B cell (primary cell): ENCODE results near the gene CCDC196. TPM values are rescaled to one million over a fixed set of nuclear protein-coding genes. Genes with fewer than 3 reads are reported as not detected.
"Not testable (repeated sequence)": the region's sequence is repeated elsewhere in the genome, so short reads cannot be mapped to it uniquely, and the experiment has no call there.

Source experiments
- ATAC-seq: fragments of 200-7000 bp; cut with Tn5 transposase; one replicate; pipeline ENCODE4 v1.10.0; 2021; ENCODE audit warnings: low read depth, mild to moderate bottlenecking, moderate number of reproducible peaks, moderate library complexity
- CTCF ChIA-PET: fragments of 350-600 bp; sonication (Branson Sonifier 250); formaldehyde crosslinking; loops from one replicate; lab custom pipeline; 2021; ENCODE audit warnings: antibody characterized with exemption, inconsistent platforms; lab: Charles Lee
- POLR2A ChIA-PET: fragments of 350-600 bp; sonication (Branson Sonifier 250); formaldehyde crosslinking; loops from one replicate; lab custom pipeline; 2021; ENCODE audit warnings: antibody characterized with exemption; lab: Charles Lee
- DNase-seq: peaks from one replicate; pipeline ENCODE4 v3.0.0; 2013
- H2AFZ ChIP-seq: 2 replicates; pipeline ENCODE4 v1.6.1; 2012; ENCODE audit warnings: mild to moderate bottlenecking, low read depth, low read length; ENCODE audit not compliant: insufficient read depth, poor library complexity, severe bottlenecking
- H3K27ac ChIP-seq, 2 donors: 1 replicate in 1 of 2; 2 replicates in 1 of 2; pipeline ENCODE4 v1.5.1; 2012 to 2013; ENCODE audit warnings: low read length in 2 of 2, mild to moderate bottlenecking in 2 of 2, moderate library complexity in 1 of 2
- H3K27me3 ChIP-seq, 4 experiments: fragments of 200-600 bp in 1 of 4; sonication (generic) in 1 of 4; replicated peaks in 1 of 4; 1 replicate in 2 of 4; 2 replicates in 2 of 4; pipeline versions ENCODE4 v1.6.1 to v1.7.0; 2013 to 2016; ENCODE audit warnings: low read length in 3 of 4, mild to moderate bottlenecking in 2 of 4, mixed read lengths in 1 of 4, moderate library complexity in 1 of 4; ENCODE audit not compliant: insufficient read depth in 4 of 4, control insufficient read depth in 3 of 4; ENCODE audit errors: control extremely low read depth in 1 of 4
- H3K36me3 ChIP-seq, 2 experiments: replicated peaks in 1 of 2; 1 replicate in 1 of 2; 2 replicates in 1 of 2; pipeline versions ENCODE4 v1.6.1 to v1.7.1; 2013; ENCODE audit warnings: low read length in 1 of 2; ENCODE audit not compliant: insufficient read depth in 2 of 2, control insufficient read depth in 1 of 2; ENCODE audit errors: control extremely low read depth in 1 of 2, extremely low read depth in 1 of 2
- H3K4me1 ChIP-seq, 2 donors: fragments of 200-600 bp in 1 of 2; sonication (generic) in 1 of 2; 1 replicate in 1 of 2; 2 replicates in 1 of 2; pipeline versions ENCODE4 v1.5.1 to v1.6.1; 2013 to 2017; ENCODE audit warnings: low read length in 2 of 2; ENCODE audit not compliant: control insufficient read depth in 2 of 2, insufficient read depth in 2 of 2
- H3K4me2 ChIP-seq: replicated peaks from 2 replicates; pipeline ENCODE3; 2012; ENCODE audit warnings: mild to moderate bottlenecking, low read depth, low read length; ENCODE audit not compliant: poor library complexity, severe bottlenecking
- H3K4me3 ChIP-seq, 5 experiments: fragments of 200-600 bp in 1 of 5; sonication (generic) in 1 of 5; 1 replicate in 3 of 5; 2 replicates in 2 of 5; pipeline versions ENCODE4 v1.5.1 to v1.7.0; 2011 to 2016; ENCODE audit warnings: low read length in 4 of 5, mild to moderate bottlenecking in 4 of 5, low read depth in 2 of 5, control low read depth in 1 of 5, moderate library complexity in 1 of 5; ENCODE audit not compliant: insufficient read depth in 1 of 5; ENCODE audit errors: control extremely low read depth in 1 of 5, extremely low read depth in 1 of 5
- H3K79me2 ChIP-seq: fragments of 200-600 bp; sonication (generic); one replicate; pipeline ENCODE4 v1.6.0; 2016; ENCODE audit warnings: low read length; ENCODE audit not compliant: control insufficient read depth, insufficient read depth
- H3K9ac ChIP-seq: fragments of 200-600 bp; sonication (generic); 2 replicates; pipeline ENCODE4 v1.6.1; 2017; ENCODE audit warnings: mild to moderate bottlenecking, low read length, moderate library complexity
- H3K9me3 ChIP-seq, 3 donors: one replicate each; pipeline versions ENCODE4 v1.6.1 to v1.7.1; 2013; ENCODE audit warnings: low read length in 2 of 3; ENCODE audit not compliant: control insufficient read depth in 2 of 3, insufficient read depth in 1 of 3; ENCODE audit errors: control extremely low read depth in 1 of 3
- H4K20me1 ChIP-seq: 2 replicates; pipeline ENCODE4 v1.6.0; 2012; ENCODE audit warnings: mild to moderate bottlenecking, low read length; ENCODE audit not compliant: insufficient read depth, control insufficient read depth, poor library complexity, severe bottlenecking
- H3K27ac Mint-ChIP-seq: one replicate; pipeline ENCODE4 v1.8.0; 2021; ENCODE audit warnings: mixed read lengths
- H3K27me3 Mint-ChIP-seq: one replicate; pipeline ENCODE4 v1.8.0; 2021; ENCODE audit warnings: mixed read lengths
- H3K4me1 Mint-ChIP-seq: one replicate; pipeline ENCODE4 v1.8.0; 2021; ENCODE audit warnings: mixed read lengths
- H3K4me3 Mint-ChIP-seq: one replicate; pipeline ENCODE4 v1.8.0; 2021; ENCODE audit warnings: mixed read lengths
- H3K9me3 Mint-ChIP-seq: one replicate; pipeline ENCODE4 v1.8.0; 2022; ENCODE audit warnings: mixed read lengths; ENCODE audit not compliant: insufficient read depth
- EZH2 ChIP-seq: IDR thresholded peaks from 2 replicates; pipeline ENCODE4 v1.6.1; 2012; ENCODE audit warnings: borderline replicate concordance, low read depth, mild to moderate bottlenecking, moderate library complexity, low read length; ENCODE audit not compliant: insufficient read depth, poor library complexity, severe bottlenecking
- WGBS: methylation state at CpG from one replicate; pipeline ENCODE4 v1.1.5; 2013; ENCODE audit warnings: missing lambda C conversion rate; ENCODE audit not compliant: insufficient coverage; 5-methylcytosine and 5-hydroxymethylcytosine counted together
- intact Hi-C: fragments of 100-400 bp; cut with micrococcal nuclease; formaldehyde crosslinking; loops from one replicate; pipeline ENCODE4 v1.10.0; 2022
- polyA plus RNA-seq: library from polyadenylated mRNA; depleted of rRNA; stranded (reverse); fragments of >200 nt; gene quantifications from 2 replicates; pipeline ENCODE4 v1.2.3, GENCODE V29; 2012
- total RNA-seq, 2 donors: library from RNA; stranded (reverse); fragments of 120-200 nt in 1 of 2; gene quantifications; 1 replicate in 1 of 2; 2 replicates in 1 of 2; pipeline versions ENCODE4 v1.2.3 to v1.2.4, GENCODE V29; 2013 to 2022
- TF ChIP-seq, protein P1 (sequence below): fragments of 200-600 bp; IDR thresholded peaks from one replicate; pipeline ENCODE4 v1.8.0; 2022; ENCODE audit warnings: antibody characterized with exemption, mild to moderate bottlenecking

CCDC196 gene
- total and polyA plus RNA-seq, 2 donors (not counting 1 experiment from before 2014, with no cell fraction given), result not detected

- H3K79me2 ChIP-seq, result peaks cover 18% of the 10 kb centered on the region
- no peak for DNase-seq
- H2AFZ ChIP-seq, result no peak overlapping the region
- H3K4me3 Mint-ChIP-seq, result no peak overlapping the region
- WGBS, result 89% methylated on average over 1 of the region's 3 CpGs
- POLR2A ChIA-PET, result no interaction called here
- intact Hi-C loops, result no loop called here
- no peak overlapping the region for H3K27ac Mint-ChIP-seq
- ATAC-seq, result no peak
- H3K4me1 ChIP-seq, result no peaks in the 10 kb centered on the region
- no peak overlapping the region for H3K4me3 ChIP-seq
- no peak overlapping the region for H3K4me2 ChIP-seq
- no peaks in the 10 kb centered on the region for H3K27me3 Mint-ChIP-seq
- peaks cover 0 to 8% (median 0%) of the 10 kb centered on the region in 3 donors for H3K9me3 ChIP-seq
- no peaks in the 10 kb centered on the region for H3K27me3 ChIP-seq
- H3K9ac ChIP-seq, result no peak overlapping the region
- peaks cover 7% of the 10 kb centered on the region for H3K4me1 Mint-ChIP-seq
- H3K9me3 Mint-ChIP-seq, result no peaks in the 10 kb centered on the region
- no peaks in the 10 kb centered on the region for H4K20me1 ChIP-seq
- no peak overlapping the region for H3K27ac ChIP-seq
- TF ChIP-seq, protein P1, sequence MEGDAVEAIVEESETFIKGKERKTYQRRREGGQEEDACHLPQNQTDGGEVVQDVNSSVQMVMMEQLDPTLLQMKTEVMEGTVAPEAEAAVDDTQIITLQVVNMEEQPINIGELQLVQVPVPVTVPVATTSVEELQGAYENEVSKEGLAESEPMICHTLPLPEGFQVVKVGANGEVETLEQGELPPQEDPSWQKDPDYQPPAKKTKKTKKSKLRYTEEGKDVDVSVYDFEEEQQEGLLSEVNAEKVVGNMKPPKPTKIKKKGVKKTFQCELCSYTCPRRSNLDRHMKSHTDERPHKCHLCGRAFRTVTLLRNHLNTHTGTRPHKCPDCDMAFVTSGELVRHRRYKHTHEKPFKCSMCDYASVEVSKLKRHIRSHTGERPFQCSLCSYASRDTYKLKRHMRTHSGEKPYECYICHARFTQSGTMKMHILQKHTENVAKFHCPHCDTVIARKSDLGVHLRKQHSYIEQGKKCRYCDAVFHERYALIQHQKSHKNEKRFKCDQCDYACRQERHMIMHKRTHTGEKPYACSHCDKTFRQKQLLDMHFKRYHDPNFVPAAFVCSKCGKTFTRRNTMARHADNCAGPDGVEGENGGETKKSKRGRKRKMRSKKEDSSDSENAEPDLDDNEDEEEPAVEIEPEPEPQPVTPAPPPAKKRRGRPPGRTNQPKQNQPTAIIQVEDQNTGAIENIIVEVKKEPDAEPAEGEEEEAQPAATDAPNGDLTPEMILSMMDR, result no peak
- TF ChIP-seq EZH2, result no peak
- no peaks in the 10 kb centered on the region for H3K36me3 ChIP-seq
- CTCF ChIA-PET, result no interaction called here
Observed at GRCh38 chr14:66541627-66542026, 55.5 kb downstream of the CCDC196 start.

- Histone ChIP-seq H3K27me3 (no peaks in the 10 kb centered on the region), H3K27ac (no peak overlapping the region), H2AFZ (no peak overlapping the region), H3K79me2 (peaks cover 9% of the 10 kb centered on the region), H4K20me1 (no peaks in the 10 kb centered on the region), H3K4me2 (no peak overlapping the region), H3K4me1 (no peaks in the 10 kb centered on the region), H3K9me3 (peaks cover 0 to 8% (median 0%) of the 10 kb centered on the region in 3 donors), H3K4me3 (no peak overlapping the region), H3K9ac (no peak overlapping the region), H3K36me3 (no peaks in the 10 kb centered on the region)
- TF ChIP-seq EZH2, result no peak
- TF ChIP-seq, protein P1, result no peak
- H3K27ac Mint-ChIP-seq, result no peak overlapping the region
- H3K4me1 Mint-ChIP-seq, result peaks cover 4% of the 10 kb centered on the region
- DNase-seq, result no peak
- no CpG with 5 or more reads among the region's 2 CpGs for WGBS
- ChIA-PET POLR2A (no interaction called here), CTCF (no interaction called here)
- no peaks in the 10 kb centered on the region for H3K9me3 Mint-ChIP-seq
- no peaks in the 10 kb centered on the region for H3K27me3 Mint-ChIP-seq
- no peak overlapping the region for H3K4me3 Mint-ChIP-seq
- no peak for ATAC-seq
- intact Hi-C loops, result no loop called here
Observed at GRCh38 chr14:66543996-66544395, 57.8 kb downstream of the CCDC196 start.

DNA sequence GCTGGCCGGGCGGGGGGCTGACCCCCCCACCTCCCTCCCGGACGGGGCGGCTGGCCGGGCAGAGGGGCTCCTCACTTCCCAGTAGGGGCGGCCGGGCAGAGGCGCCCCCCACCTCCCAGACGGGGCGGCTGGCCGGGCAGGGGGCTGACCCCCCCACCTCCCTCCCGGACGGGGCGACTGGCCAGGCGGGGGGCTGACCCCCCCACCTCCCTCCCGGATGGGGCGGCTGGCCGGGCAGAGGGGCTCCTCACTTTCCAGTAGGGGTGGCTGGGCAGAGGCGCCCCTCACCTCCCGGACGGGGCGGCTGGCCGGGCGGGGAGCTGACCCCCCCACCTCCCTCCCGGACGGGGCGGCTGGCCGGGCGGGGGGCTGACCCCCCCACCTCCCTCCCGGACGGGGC lies 59.0 kb downstream of the CCDC196 start:
- H3K9ac ChIP-seq, H4K20me1 ChIP-seq, DNase-seq, ATAC-seq, H3K27me3 Mint-ChIP-seq, H3K36me3 ChIP-seq, POLR2A ChIA-PET, CTCF ChIA-PET, H3K4me1 ChIP-seq, H3K4me1 Mint-ChIP-seq, H3K27ac Mint-ChIP-seq, H3K27ac ChIP-seq, H3K9me3 Mint-ChIP-seq, intact Hi-C loops, H3K4me3 Mint-ChIP-seq, H2AFZ ChIP-seq, H3K79me2 ChIP-seq, H3K4me2 ChIP-seq, H3K27me3 ChIP-seq, H3K9me3 ChIP-seq, H3K4me3 ChIP-seq: not testable (repeated sequence)
- no CpG with 5 or more reads among the region's 32 CpGs for WGBS
